Epithelial cell of proximal tubule (primary cell): ENCODE data around the gene UCHL3. TPM values are rescaled to one million over a fixed set of nuclear protein-coding genes. Genes with fewer than 3 reads are reported as not detected.

ENCODE experiments used
- DNase-seq: peaks from one replicate; pipeline ENCODE4 v3.0.0-alpha.2; 2011; ENCODE audit warnings: low read depth
- H3K4me3 ChIP-seq: 2 replicates; pipeline ENCODE4 v1.5.1; 2011; ENCODE audit warnings: low read depth, mild to moderate bottlenecking, low read length
- total RNA-seq: library from RNA; depleted of rRNA; stranded (reverse); fragments of >200 nt; gene quantifications from 2 replicates; pipeline ENCODE4 v1.2.3, GENCODE V29; 2015
- TF ChIP-seq, protein P1 (sequence below): conservative IDR thresholded peaks from 2 replicates; pipeline ENCODE4 v1.5.1; 2012; ENCODE audit warnings: low read depth, mild to moderate bottlenecking, low read length

The UCHL3 gene
- total RNA-seq: 84.0 and 104 TPM in 2 replicates

DNA sequence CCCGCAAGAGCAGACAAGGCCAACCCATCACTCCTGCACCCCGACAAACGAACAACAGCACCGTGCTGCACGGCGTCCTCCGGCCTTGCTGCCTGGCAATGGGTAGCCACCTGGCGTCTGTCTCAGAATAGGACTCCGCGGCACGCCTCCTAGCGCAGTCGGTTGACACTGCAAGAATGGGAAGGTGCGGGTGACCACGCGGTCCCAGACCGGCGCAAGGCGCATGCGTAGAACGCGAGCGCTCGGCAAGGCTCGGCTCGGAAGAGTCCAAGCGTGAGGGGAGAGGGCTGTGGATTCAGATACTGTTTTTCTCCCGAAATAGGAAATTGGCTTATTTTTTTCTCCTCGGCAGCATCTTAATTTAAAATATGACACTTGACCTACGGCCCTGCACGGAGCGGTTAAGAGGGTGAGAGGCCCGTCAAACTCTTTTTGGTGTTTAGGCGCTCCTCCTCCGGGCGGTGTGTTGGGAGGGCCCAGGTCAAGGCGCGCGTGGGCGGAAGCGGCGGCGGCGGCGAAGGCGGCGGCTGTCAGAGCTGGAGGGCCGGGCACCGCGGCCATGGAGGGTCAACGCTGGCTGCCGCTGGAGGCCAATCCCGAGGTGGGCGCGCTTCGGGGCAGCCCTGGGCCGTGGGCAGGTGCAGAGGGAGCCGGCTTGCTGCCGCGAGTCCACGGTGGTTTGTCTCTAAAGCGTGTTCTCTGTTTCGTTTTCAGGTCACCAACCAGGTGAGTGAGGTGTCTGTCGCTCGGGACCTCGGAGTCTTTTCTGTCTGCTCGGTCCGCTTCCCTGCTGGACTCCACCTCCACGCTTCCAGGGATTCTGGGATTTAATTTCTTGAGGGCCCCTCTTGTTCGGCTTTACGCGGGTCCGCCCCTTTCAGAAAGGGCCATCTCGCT is at the start of gene UCHL3:
Gene UCHL3 (plus strand): TSS at position 530 of the 897 bp plus-strand sequence. CDS start 30 bp downstream, at position 560.
- H3K4me3 ChIP-seq: peak within 1 kb of the TSS; percentile 97
- peak; percentile 69 for DNase-seq
- TF ChIP-seq, protein P1, sequence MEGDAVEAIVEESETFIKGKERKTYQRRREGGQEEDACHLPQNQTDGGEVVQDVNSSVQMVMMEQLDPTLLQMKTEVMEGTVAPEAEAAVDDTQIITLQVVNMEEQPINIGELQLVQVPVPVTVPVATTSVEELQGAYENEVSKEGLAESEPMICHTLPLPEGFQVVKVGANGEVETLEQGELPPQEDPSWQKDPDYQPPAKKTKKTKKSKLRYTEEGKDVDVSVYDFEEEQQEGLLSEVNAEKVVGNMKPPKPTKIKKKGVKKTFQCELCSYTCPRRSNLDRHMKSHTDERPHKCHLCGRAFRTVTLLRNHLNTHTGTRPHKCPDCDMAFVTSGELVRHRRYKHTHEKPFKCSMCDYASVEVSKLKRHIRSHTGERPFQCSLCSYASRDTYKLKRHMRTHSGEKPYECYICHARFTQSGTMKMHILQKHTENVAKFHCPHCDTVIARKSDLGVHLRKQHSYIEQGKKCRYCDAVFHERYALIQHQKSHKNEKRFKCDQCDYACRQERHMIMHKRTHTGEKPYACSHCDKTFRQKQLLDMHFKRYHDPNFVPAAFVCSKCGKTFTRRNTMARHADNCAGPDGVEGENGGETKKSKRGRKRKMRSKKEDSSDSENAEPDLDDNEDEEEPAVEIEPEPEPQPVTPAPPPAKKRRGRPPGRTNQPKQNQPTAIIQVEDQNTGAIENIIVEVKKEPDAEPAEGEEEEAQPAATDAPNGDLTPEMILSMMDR: peak; percentile 74

DNA sequence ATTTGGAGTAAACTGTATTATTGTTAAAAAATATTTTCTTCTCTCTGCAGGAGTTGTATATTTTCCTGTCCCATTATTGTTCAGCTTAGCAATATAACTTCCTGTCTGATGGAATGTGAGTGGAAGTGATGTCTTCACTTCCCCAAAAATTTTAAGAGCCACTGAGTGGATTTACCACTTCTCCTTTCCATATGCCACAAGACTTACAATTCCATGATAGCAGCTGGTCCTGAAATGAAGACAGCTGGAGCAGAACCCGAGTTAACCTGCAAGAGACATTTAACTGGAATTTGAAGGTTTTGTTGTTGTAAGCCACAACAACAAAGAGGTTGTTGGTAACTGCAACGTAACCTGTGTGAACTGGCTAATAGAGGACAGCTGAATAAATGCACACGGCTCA is 44.3 kb upstream of the UCHL3 start:
- no peak overlapping the region for H3K4me3 ChIP-seq
- TF ChIP-seq, protein P1: no peak
- no peak for DNase-seq

DNA sequence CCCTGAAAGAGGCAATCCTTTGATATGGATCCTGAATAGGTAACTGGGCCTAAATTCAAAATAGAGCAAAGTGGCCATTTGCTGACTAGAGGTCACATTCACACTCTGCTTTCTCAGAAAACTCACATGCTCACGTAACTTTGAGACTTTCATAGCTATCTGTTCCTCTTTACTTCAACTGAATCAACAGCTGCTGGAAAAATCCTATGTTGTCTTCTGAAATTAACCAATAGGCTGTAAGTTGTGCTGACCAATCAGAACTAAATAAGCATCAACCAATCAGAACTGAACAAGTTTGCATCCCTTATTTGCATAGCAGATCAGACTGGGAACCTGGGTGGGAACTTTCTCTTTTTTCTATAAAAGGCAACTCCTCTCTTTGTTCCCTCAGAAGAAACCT is 43.6 kb upstream of the UCHL3 start:
- TF ChIP-seq, protein P1: no peak
- no peak for DNase-seq
- no peak overlapping the region for H3K4me3 ChIP-seq

DNA sequence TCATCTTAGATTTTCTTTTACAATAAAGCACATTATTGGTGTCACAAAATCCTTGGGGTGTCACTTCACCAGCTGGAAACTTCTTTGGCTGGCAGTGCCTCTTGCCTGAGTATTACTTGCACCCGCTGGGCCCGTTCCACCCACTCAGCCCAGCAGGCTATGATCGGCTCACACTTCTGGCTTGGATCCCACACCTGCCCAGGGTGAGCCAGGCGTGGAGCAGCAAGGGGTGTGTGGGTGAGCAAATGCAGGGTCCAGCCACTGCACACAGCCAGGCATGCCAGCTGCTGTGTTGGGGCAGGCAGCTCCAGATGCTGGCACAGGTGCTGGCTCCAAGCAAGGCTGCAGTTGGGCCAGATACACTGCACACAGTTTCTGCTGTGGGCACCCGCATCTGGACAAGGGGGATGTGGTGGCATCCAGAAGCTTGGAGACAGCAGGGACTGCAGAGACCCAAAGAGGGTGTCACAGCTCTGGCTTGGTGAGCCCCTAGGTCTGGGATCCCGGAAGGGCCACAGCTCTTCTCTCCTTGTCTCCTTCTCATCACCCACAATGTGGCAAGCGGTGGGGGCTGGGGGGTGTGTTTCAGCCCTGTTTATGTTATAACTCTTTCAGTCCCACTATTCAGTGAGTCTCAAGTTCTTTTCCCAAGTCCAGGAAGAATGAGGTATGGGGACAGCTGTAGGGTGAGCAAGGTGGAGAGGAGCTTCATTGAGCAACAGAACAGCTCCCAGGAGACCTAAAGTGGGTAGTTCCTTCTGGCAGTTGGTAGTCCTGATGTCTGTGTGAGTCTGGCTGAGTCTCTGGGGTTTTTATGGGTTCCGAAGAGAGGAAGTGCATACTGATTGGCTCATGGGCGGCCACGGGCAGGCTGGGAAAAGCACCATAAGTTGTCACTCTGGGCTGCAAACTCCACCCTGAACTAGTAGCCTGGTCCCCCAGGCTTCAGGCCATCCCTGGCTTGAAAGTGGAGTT is 42.3 kb upstream of the UCHL3 start:
- DNase-seq: no peak
- no peak overlapping the region for H3K4me3 ChIP-seq
- TF ChIP-seq, protein P1: no peak

DNA sequence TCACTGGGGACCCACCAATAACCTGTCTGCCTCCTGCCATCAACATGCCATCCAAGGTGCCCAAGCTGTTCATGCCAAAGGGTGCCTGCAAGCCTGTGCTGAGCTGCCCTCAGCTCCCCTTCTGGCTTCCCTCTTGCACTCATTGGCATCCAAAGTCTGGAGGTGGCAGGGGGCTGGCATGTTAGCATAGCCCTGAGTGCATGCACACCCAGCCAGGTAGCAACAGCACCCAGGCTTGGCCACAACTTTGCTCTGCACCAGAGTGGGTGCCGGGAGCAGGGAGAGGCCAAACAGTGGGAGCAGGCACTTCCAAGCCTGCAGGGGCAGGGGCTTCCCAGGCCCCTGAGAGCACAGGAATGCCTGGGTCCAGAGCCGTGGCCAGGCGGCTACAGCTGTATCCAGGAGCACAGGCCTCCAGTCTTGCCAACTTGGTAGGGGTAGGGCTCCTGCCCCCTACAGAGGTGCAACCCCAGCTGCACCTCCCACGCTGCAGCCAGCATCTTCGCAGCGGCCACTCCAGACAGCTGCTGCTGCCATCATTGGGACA is 41.5 kb upstream of the UCHL3 start:
- no peak for DNase-seq
- TF ChIP-seq, protein P1: no peak
- no peak overlapping the region for H3K4me3 ChIP-seq

DNA sequence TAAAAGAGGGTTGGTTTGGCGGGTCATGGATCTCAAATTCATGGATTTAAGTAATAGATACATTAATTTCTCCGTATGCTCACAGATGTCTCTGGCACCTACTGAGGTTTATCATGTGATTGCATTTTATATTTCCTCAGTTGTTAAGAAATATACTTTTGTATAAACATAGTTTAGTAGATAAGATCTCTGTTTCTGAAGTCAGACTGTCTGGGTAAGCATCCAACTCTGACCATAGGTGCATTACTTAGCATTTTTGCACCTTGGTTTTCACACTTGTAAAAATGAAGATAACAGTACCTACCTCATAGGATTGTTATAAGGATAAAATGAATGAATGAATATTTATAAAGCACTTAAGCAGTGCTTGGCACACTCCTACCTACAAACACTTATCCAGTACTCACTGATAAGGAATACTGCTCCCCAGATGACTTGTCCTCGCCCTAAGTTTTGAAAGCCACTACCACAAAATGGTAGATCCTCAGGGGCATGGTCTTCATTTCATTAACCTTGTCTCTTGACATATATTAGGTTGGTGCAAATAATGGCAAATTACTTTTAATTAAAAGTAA is 38.5 kb upstream of the UCHL3 start:
- no peak for DNase-seq

More for the DNA sequence above, 38.5 kb upstream of the UCHL3 start:
- TF ChIP-seq, protein P1: no peak
- H3K4me3 ChIP-seq: no peak overlapping the region
